ENCODE data around the gene INPPL1.

INPPL1 gene

DNA sequence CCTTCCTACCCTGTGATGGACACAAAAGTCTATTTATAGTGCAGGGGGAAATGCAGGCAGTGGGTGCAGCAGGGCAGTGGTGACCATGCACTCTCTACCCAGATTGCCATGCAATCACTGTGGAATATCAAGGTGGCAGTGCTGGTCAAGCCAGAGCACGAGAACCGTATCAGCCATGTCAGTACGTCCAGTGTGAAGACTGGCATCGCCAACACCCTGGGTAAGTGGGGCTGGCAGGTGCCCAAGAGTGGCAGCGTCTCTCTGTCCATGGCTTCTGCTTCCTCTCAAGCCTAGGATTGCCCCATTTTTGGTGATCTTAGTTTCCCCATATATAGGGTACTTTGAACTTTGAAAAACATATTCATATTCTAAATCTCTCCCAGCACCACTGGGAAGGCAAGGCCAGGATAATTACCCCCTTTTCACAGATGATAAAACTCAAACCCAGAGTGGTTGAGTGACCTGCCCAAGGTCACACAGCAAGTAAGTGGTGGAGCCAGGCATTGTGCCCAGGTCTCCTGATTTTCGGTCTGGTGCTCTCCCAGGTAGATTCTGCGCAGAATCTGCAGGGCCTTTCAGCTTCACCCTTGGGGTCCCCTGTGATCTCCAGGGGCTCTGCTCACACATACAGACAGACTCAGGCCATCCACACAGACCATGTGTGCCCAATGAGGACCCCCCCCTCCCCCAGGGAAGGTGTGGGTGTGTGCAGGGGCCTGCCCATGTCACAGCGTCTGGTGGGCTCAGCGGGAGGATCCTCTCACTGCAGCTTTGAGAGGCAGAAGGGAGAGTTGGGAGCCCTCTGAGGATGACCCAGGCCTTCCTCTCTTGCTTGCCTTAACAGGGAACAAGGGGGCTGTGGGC, 7.1 kb downstream of the INPPL1 start:
- TF ChIP-seq, protein P1, sequence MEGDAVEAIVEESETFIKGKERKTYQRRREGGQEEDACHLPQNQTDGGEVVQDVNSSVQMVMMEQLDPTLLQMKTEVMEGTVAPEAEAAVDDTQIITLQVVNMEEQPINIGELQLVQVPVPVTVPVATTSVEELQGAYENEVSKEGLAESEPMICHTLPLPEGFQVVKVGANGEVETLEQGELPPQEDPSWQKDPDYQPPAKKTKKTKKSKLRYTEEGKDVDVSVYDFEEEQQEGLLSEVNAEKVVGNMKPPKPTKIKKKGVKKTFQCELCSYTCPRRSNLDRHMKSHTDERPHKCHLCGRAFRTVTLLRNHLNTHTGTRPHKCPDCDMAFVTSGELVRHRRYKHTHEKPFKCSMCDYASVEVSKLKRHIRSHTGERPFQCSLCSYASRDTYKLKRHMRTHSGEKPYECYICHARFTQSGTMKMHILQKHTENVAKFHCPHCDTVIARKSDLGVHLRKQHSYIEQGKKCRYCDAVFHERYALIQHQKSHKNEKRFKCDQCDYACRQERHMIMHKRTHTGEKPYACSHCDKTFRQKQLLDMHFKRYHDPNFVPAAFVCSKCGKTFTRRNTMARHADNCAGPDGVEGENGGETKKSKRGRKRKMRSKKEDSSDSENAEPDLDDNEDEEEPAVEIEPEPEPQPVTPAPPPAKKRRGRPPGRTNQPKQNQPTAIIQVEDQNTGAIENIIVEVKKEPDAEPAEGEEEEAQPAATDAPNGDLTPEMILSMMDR (conservative IDR thresholded peaks at IDR 0.05; ENCODE audit: low read depth): no peak
- POLR2A ChIA-PET (ENCODE audit: low non-redundant PET): no interaction called here
- H3K27ac ChIP-seq: no peak overlapping the region; the same call in 1 of the 2 replicates
- DNase-seq (ENCODE audit: low spot score): no peak
- CTCF ChIA-PET: no interaction called here

DNA sequence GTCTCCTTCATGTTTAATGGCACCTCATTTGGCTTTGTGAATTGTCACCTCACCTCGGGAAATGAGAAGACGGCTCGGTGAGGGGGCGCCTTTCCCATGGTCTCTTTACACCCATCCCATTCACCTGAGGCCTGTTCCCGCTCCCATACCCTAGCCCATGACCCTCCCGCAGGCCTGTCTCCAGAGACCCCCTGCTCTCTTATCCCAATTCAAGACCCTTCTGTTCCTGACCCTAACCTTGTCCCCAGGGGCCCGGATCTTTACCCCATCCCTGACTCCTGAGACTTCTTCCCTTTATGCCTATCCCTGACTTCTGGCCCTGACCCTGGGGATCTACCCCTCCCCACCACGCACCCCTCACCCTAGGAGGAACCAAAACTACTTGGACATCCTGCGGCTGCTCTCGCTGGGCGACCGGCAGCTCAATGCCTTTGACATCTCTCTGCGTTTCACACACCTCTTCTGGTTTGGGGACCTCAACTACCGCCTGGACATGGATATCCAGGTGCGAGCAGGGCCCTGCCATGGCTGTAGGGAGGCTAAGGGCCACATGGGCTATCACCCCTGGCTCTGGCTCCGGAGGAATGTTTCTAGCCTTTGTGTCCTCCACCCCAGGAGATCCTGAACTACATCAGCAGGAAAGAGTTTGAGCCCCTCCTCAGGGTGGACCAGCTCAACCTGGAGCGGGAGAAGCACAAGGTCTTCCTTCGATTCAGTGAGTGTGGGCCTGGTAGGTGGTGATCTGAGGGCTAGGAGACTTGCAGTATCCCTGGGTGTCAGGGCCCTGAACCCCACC, 7.9 kb downstream of the INPPL1 start:
- TF ChIP-seq, protein P1 (conservative IDR thresholded peaks at IDR 0.05; ENCODE audit: low read depth): no peak
- H3K27ac ChIP-seq: peak overlapping the region; percentile 62
- DNase-seq (ENCODE audit: low spot score): no peak
- ChIA-PET CTCF (interaction anchor here (0.7 kb wide), 1 partner anchor 154 kb away, joined by 6 read pairs; no protein-coding TSS in a partner anchor), POLR2A (ENCODE audit: low non-redundant PET) (no interaction called here)

DNA sequence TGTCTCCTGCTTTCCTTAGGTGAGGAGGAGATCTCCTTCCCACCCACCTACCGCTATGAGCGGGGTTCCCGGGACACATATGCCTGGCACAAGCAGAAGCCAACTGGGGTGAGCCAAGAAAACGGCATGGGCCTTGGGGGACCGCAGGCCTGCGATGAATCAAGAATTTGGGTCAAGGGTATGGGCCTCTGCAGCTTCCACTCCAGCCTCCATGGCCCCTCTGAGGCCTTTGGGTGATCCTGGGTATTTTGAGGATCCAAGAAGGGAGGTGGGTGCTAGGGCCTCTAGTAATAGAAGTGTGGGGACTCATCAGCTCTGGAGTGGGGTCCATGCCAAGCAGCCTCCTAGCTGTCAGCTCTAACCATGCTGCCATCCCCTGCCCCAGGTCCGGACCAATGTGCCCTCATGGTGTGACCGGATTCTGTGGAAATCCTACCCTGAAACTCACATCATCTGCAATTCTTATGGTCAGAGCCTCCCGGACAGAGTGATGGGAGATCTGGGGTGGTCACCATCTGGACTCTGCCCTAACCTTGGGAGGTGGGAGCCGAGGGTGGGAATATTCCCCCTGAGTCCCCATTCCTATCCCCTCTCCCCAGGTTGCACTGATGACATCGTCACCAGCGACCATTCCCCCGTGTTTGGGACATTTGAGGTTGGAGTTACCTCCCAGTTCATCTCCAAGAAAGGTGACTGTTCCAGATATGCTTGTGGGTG, 8.6 kb downstream of the INPPL1 start:
- TF ChIP-seq, protein P1 (conservative IDR thresholded peaks at IDR 0.05; ENCODE audit: low read depth): no peak
- POLR2A ChIA-PET (ENCODE audit: low non-redundant PET): no interaction called here

DNA sequence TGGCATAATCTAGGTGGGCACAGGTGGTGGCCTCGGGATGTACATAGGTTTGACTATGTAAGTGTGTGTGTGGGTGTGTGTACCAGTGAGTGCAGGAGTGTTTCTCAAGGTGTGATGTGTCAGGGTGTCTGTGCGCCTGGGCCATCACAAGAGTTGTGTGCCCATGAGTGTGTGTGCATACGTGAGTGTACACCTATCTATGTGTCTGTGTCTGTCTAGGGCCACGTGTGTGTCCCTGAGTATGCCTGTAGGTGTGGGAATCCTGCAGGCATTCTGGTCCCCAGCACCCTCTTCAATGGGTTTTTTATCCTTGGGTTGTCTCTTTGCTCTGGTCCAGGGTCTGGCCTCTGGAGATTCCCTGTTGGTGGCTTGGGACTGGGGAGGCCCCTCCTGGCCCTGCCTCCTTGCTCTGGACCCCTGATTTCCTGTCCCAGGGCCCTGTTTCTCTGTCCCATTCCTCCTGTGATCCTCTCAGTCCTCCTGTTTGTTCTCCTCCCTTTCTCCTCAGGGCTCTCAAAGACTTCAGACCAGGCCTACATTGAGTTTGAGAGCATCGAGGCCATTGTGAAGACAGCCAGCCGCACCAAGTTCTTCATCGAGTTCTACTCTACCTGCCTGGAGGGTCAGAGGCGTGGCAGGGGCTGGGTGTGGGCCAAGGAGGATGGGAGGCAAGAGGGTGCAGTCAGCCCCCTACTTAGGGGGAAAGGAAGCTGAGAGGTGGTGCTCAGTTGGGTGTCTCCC, 9.4 kb downstream of the INPPL1 start:
- H3K27ac ChIP-seq: peak overlapping the region; percentile 62
- CTCF ChIA-PET: no interaction called here
- DNase-seq (ENCODE audit: low spot score): no peak
- TF ChIP-seq, protein P1 (conservative IDR thresholded peaks at IDR 0.05; ENCODE audit: low read depth): no peak
- POLR2A ChIA-PET (ENCODE audit: low non-redundant PET): no interaction called here

More for the DNA sequence above, 8.6 kb downstream of the INPPL1 start:
- peak overlapping the region; percentile 62 for H3K27ac ChIP-seq
- CTCF ChIA-PET: interaction anchor here (0.7 kb wide), 1 partner anchor 155 kb away, joined by 6 read pairs; no protein-coding TSS in a partner anchor
- DNase-seq (ENCODE audit: low spot score): no peak

DNA sequence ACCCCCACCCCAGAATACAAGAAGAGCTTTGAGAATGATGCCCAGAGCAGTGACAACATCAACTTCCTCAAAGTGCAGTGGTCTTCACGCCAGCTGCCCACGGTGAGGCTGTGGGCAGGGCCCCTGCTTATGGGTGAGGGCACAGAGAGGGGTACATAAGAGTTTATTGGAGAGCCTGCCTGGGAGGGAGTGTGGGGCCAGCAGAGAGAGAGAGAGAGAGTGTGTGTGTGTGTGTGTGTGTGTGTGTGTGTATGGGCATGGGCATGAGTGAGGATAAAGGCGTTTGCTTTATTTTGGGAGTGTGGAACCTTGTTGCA, 9.9 kb downstream of the INPPL1 start:
- POLR2A ChIA-PET (ENCODE audit: low non-redundant PET): no interaction called here
- CTCF ChIA-PET: no interaction called here
- H3K27ac ChIP-seq: peak overlapping the region; percentile 62
- no peak for DNase-seq (ENCODE audit: low spot score)
- TF ChIP-seq, protein P1 (conservative IDR thresholded peaks at IDR 0.05; ENCODE audit: low read depth): no peak

Data from RWPE1 (cell line).